GM18499 (cell line): ENCODE data around the gene PREX1.

Source experiments
- ATAC-seq: cut with Tn5 transposase; IDR thresholded peaks from one replicate; pipeline ENCODE4 v1.9.1; 2021; ENCODE audit warnings: moderate number of reproducible peaks; ENCODE audit not compliant: insufficient read depth, unreplicated experiment

Gene PREX1

GRCh38 chr20:48653706-48654051 lies 174.1 kb downstream of the PREX1 start:
- ATAC-seq = no peak

- no peak for ATAC-seq
Observed at GRCh38 chr20:48652961-48653705, 174.7 kb downstream of the PREX1 start.

GRCh38 chr20:48651960-48652359 lies 175.8 kb downstream of the PREX1 start:
- no peak for ATAC-seq

- ATAC-seq = no peak
Observed at GRCh38 chr20:48651271-48651670, 176.5 kb downstream of the PREX1 start.

GRCh38 chr20:48649868-48650267 lies 177.9 kb downstream of the PREX1 start:
- no peak for ATAC-seq

GRCh38 chr20:48649104-48649626 lies 178.6 kb downstream of the PREX1 start:
- ATAC-seq = no peak

GRCh38 chr20:48648482-48649051 lies 179.2 kb downstream of the PREX1 start:
- no peak for ATAC-seq

GRCh38 chr20:48647858-48648257 lies 179.9 kb downstream of the PREX1 start:
- no peak for ATAC-seq

GRCh38 chr20:48645666-48646065 lies 182.1 kb downstream of the PREX1 start:
- ATAC-seq = no peak

GRCh38 chr20:48644286-48644828 lies 183.4 kb downstream of the PREX1 start:
- no peak for ATAC-seq

GRCh38 chr20:48642105-48642880 lies 185.5 kb downstream of the PREX1 start:
- ATAC-seq = no peak

- ATAC-seq = no peak
Observed at GRCh38 chr20:48640871-48641270, 186.9 kb downstream of the PREX1 start.

GRCh38 chr20:48639899-48640298 lies 187.9 kb downstream of the PREX1 start:
- ATAC-seq = no peak

- no peak for ATAC-seq
Observed at GRCh38 chr20:48638546-48638945, 189.3 kb downstream of the PREX1 start.

GRCh38 chr20:48637461-48637860 lies 190.3 kb downstream of the PREX1 start:
- no peak for ATAC-seq

- no peak for ATAC-seq
Observed at GRCh38 chr20:48636301-48636700, 191.5 kb downstream of the PREX1 start.

GRCh38 chr20:48635791-48636267 lies 192.0 kb downstream of the PREX1 start:
- ATAC-seq = no peak

GRCh38 chr20:48635361-48635760 lies 192.4 kb downstream of the PREX1 start:
- no peak for ATAC-seq

- no peak for ATAC-seq
Observed at GRCh38 chr20:48634641-48635040, 193.2 kb downstream of the PREX1 start.

GRCh38 chr20:48633620-48634257 lies 194.1 kb downstream of the PREX1 start:
- ATAC-seq = no peak
